ENCODE results near the gene PTH2R. TPM values are rescaled to one million over a fixed set of nuclear protein-coding genes. Genes with fewer than 3 reads are reported as not detected.

Gene PTH2R
- total and polyA plus RNA-seq, 9 of the 15 experiments (the other 6 are each of a cell fraction or from before 2014, with no cell fraction given) = 2.7 to 8.8 (median 4.2) TPM

- intact Hi-C loops (cut with micrococcal nuclease) = loop anchor here (5.0 kb wide), 1 partner anchor 302 kb away; no protein-coding TSS in a partner anchor
- 48% methylated on average over 3 of the region's 3 CpGs for WGBS (ENCODE audit: insufficient coverage, low coverage, missing lambda C conversion rate)
- H3K27ac ChIP-seq (ENCODE audit: extremely low read depth, low read depth, low read length) = no peak overlapping the region
- TF ChIP-seq MCM2 (IDR thresholded peaks at IDR 0.05; ENCODE audit: low read depth) (no peak), SIRT6 (IDR thresholded peaks at IDR 0.05; ENCODE audit: low read depth, low read length) (no peak), STAG1 (CRISPR knock-in tag; IDR thresholded peaks at IDR 0.05; ENCODE audit: borderline replicate concordance) (no peak), MBD1 (CRISPR knock-in tag; IDR thresholded peaks at IDR 0.05) (no peak), ZNF436 (CRISPR knock-in tag; IDR thresholded peaks at IDR 0.05) (no peak), BRCA1 (IDR thresholded peaks at IDR 0.05) (no peak), BRCA1 (CRISPR knock-in tag; IDR thresholded peaks at IDR 0.05) (no peak), CEBPB (tag; IDR thresholded peaks at IDR 0.05) (no peak), SMAD4 (CRISPR knock-in tag; conservative IDR thresholded peaks at IDR 0.05) (no peak), CBFB (CRISPR knock-in tag; IDR thresholded peaks at IDR 0.05) (no peak), ZNF778 (CRISPR knock-in tag; IDR thresholded peaks at IDR 0.05) (no peak), DLX4 (CRISPR knock-in tag; IDR thresholded peaks at IDR 0.05) (no peak), RERE (CRISPR knock-in tag; IDR thresholded peaks at IDR 0.05; ENCODE audit: borderline replicate concordance) (no peak), KDM2B (CRISPR knock-in tag; IDR thresholded peaks at IDR 0.05) (no peak), FIP1L1 (IDR thresholded peaks at IDR 0.05; ENCODE audit: low read depth, low read length, poor library complexity, severe bottlenecking) (no peak)
Measured at GRCh38 chr2:208485390-208485789, 78.8 kb downstream of the PTH2R start.

More at GRCh38 chr2:208485390-208485789, 78.8 kb downstream of the PTH2R start:
- ChIA-PET POLR2A (no interaction called here), CTCF (ENCODE audit: low intra/inter-chr PET ratio) (no interaction called here)
- DNase-seq (ENCODE audit: extremely low read depth in 1 of 4, low spot score in 3 of 4) = no peak
- no peak overlapping the region for H2AFZ ChIP-seq (ENCODE audit: low read depth, low read length)
- H3K27me3 ChIP-seq (ENCODE audit: control insufficient read depth in 2 of 2, insufficient read depth in 2 of 2, low read length in 2 of 2) = no peaks in the 10 kb centered on the region
- H3K79me2 ChIP-seq (ENCODE audit: control insufficient read depth, insufficient read depth, low read length) = no peaks in the 10 kb centered on the region
- H3K4me3 ChIP-seq = no peak overlapping the region
- BruUV-seq (replicated peaks) = no TSS peak
- peaks cover 8% of the 10 kb centered on the region; the same call in 1 of the 2 replicates for H3K9me3 ChIP-seq (replicated peaks; ENCODE audit: control insufficient read depth, insufficient read depth, low read depth, low read length)
- in situ Hi-C loops (cut with MboI) = no loop called here
- peaks cover 7 to 18% of the 10 kb centered on the region in 2 experiments; a peak in 3 of 5 replicates for H3K4me1 ChIP-seq (replicated peaks in 1 of 2; ENCODE audit: control insufficient read depth in 2 of 2, insufficient read depth in 2 of 2, low read length in 2 of 2)
- no peak overlapping the region for H3K9ac ChIP-seq (ENCODE audit: insufficient read depth in 1 of 2, low read depth in 2 of 2, low read length in 2 of 2)
- ATAC-seq = no peak
- no peaks in the 10 kb centered on the region for H3K36me3 ChIP-seq (ENCODE audit: control insufficient read depth, insufficient read depth, low read length)
- H3K4me2 ChIP-seq (ENCODE audit: insufficient read depth, low read length) = no peak overlapping the region
- no peaks in the 10 kb centered on the region for H3K9me1 ChIP-seq (ENCODE audit: control insufficient read depth, insufficient read depth, low read length)
- no peaks in the 10 kb centered on the region for H4K20me1 ChIP-seq (replicated peaks; ENCODE audit: control insufficient read depth, insufficient read depth, low read length)
- FAIRE-seq = no peak
